Uterus (tissue), 4 donors: ENCODE measurements around the gene CXXC5. TPM values are rescaled to one million over a fixed set of nuclear protein-coding genes. Genes with fewer than 3 reads are reported as not detected.

Source experiments
- DNase-seq, 2 donors: peaks; one replicate each; pipeline ENCODE4 v3.0.0-alpha.2; 2019 to 2020
- H3K27ac ChIP-seq, 2 donors: fragments of 200-600 bp; sonication (generic); 1 replicate in 1 of 2; 2 replicates in 1 of 2; pipeline ENCODE4 v1.5.1; 2016 to 2018
- H3K27me3 ChIP-seq, 2 donors: fragments of 200-600 bp; sonication (generic); one replicate each; pipeline ENCODE4 v1.5.1; 2018 to 2019; ENCODE audit warnings: control low read depth in 1 of 2
- H3K36me3 ChIP-seq, 2 donors: fragments of 200-600 bp; sonication (generic); one replicate each; pipeline ENCODE4 v1.5.1; 2019; ENCODE audit warnings: control low read depth in 1 of 2
- H3K4me1 ChIP-seq, 2 donors: fragments of 200-600 bp; sonication (generic); one replicate each; pipeline ENCODE4 v1.5.1; 2018 to 2019; ENCODE audit warnings: control low read depth in 1 of 2
- H3K4me3 ChIP-seq, 2 donors: fragments of 200-600 bp; sonication (generic); 1 replicate in 1 of 2; 2 replicates in 1 of 2; pipeline ENCODE4 v1.5.1; 2018 to 2019; ENCODE audit warnings: mild to moderate bottlenecking in 1 of 2
- H3K9me3 ChIP-seq, 2 donors: fragments of 200-600 bp; sonication (generic); one replicate each; pipeline ENCODE4 v1.5.1; 2019; ENCODE audit warnings: control low read depth in 1 of 2
- POLR2A ChIP-seq, 2 donors: fragments of 450-650 bp; IDR thresholded peaks; one replicate each; pipeline ENCODE4 v1.6.1; 2016; ENCODE audit warnings: antibody characterized with exemption in 2 of 2, mild to moderate bottlenecking in 1 of 2, moderate library complexity in 1 of 2
- intact Hi-C: fragments of 100-400 bp; cut with DNase I; formaldehyde crosslinking; loops from one replicate; pipeline ENCODE4 v1.15.1; 2023; ENCODE audit warnings: low total_unique reads
- total RNA-seq, 4 donors: library from RNA; depleted of rRNA in 3 of 4; stranded (reverse); fragments of >200 nt in 3 of 4; gene quantifications; one replicate each; pipeline versions ENCODE4 v1.1.0 to v1.2.4, GENCODE V29; 2014 to 2023
- TF ChIP-seq, protein P1 (sequence below), 4 experiments: fragments of 200-600 bp in 2 of 4; fragments of 450-650 bp in 2 of 4; sonication (generic) in 2 of 4; IDR thresholded peaks; one replicate each; pipeline ENCODE4 v1.5.1; 2016 to 2019; ENCODE audit warnings: antibody characterized with exemption in 4 of 4, mild to moderate bottlenecking in 2 of 4, moderate library complexity in 1 of 4
- donor health status: DM: yes; HTN: yes; CAD: no.

CXXC5 gene
- total RNA-seq, 4 donors from 2014 or later, result 3.3 to 51.3 (median 35.0) TPM

DNA sequence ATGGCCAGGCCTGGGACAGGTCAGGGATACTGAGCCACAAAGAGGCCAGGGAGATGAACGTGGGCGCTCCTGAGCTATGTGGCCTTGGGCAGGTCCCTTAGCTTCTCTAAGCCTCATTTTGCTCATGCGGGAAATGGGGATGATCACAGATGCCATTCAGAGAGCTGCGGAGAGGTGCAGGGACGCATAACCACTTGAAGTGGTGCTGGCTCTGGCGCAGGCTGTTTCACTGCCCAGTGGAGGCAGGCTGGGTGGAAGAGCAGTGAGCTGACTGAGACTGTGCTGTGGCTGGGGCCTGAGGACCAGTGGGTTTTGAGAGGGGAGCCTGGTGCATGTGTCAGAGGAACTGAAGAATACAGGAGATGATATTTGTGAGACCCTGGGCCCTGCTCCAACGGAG, 18.4 kb downstream of the CXXC5 start:
- Histone ChIP-seq H3K27ac (peak overlapping the region in 1 of 2 donors; percentile 11), H3K4me3 (no peak overlapping the region), H3K27me3 (no peaks in the 10 kb centered on the region), H3K9me3 (no peaks in the 10 kb centered on the region), H3K36me3 (no peaks in the 10 kb centered on the region), H3K4me1 (peaks cover 0 to 39% of the 10 kb centered on the region in 2 donors)
- TF ChIP-seq, protein P1, sequence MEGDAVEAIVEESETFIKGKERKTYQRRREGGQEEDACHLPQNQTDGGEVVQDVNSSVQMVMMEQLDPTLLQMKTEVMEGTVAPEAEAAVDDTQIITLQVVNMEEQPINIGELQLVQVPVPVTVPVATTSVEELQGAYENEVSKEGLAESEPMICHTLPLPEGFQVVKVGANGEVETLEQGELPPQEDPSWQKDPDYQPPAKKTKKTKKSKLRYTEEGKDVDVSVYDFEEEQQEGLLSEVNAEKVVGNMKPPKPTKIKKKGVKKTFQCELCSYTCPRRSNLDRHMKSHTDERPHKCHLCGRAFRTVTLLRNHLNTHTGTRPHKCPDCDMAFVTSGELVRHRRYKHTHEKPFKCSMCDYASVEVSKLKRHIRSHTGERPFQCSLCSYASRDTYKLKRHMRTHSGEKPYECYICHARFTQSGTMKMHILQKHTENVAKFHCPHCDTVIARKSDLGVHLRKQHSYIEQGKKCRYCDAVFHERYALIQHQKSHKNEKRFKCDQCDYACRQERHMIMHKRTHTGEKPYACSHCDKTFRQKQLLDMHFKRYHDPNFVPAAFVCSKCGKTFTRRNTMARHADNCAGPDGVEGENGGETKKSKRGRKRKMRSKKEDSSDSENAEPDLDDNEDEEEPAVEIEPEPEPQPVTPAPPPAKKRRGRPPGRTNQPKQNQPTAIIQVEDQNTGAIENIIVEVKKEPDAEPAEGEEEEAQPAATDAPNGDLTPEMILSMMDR (IDR thresholded peaks at IDR 0.05), result no peak
- no peak for TF ChIP-seq POLR2A (IDR thresholded peaks at IDR 0.05)
- no peak for DNase-seq
- intact Hi-C loops, result no loop called here

GRCh38 chr5:139667001-139667729, 19.0 kb downstream of the CXXC5 start:
- Histone ChIP-seq H3K27me3 (no peaks in the 10 kb centered on the region), H3K27ac (peak overlapping the region; percentile 89 to 96), H3K36me3 (no peaks in the 10 kb centered on the region), H3K4me3 (no peak overlapping the region), H3K9me3 (no peaks in the 10 kb centered on the region), H3K4me1 (peaks cover 0 to 40% of the 10 kb centered on the region in 2 donors)
- TF ChIP-seq, protein P1 (IDR thresholded peaks at IDR 0.05), result no peak
- no peak for TF ChIP-seq POLR2A (IDR thresholded peaks at IDR 0.05)
- no peak for DNase-seq
- intact Hi-C loops, result no loop called here

GRCh38 chr5:139667730-139668063, 19.5 kb downstream of the CXXC5 start:
- intact Hi-C loops, result no loop called here
- Histone ChIP-seq H3K9me3 (no peaks in the 10 kb centered on the region), H3K4me1 (peaks cover 0 to 40% of the 10 kb centered on the region in 2 donors), H3K4me3 (peak overlapping the region; percentile 29 to 45), H3K36me3 (no peaks in the 10 kb centered on the region), H3K27me3 (no peaks in the 10 kb centered on the region), H3K27ac (peak overlapping the region; percentile 89 to 96)
- DNase-seq, result no peak
- no peak for TF ChIP-seq POLR2A (IDR thresholded peaks at IDR 0.05)
- TF ChIP-seq, protein P1 (IDR thresholded peaks at IDR 0.05), result no peak

DNA sequence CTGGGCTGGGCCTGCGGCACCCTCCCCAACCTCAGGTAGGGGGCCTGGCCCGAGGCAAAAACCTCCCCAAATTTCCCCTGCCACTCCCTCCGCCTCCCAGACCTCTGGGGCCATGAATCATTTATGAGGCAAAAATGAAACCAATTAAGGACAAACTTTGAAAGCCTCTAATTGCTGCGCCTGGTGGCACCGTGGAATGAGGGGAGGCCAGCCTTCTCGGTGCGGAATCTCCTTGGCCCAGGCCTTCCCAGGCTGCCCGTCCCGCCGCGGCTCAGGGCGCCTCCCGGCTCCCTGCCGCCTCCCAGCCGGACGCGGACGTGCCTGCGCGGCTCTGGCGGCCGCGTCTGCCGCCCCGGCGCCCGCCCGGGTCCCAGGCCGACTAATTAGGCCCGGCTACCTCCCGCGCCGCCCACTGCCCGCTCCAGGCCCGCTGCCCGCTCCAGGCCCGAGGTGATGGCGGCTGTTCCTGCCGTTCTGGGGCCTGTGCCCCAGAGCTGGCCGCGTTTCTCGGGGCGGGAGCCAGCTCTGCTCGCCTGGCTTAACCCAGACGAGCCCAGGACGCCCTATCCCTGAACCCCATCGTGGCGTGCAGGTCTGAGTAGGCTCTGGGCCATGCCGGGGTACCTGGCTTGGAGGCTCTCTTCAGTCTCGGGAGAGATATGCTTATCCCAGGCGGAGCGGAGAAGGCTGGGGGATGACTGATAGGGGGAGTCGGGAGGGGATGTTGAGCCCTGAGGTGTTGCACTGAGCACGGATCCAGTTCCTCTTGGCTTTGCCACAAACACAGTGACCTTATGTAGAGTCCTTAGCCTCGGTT, 20.1 kb downstream of the CXXC5 start:
- Histone ChIP-seq H3K27ac (peak overlapping the region; percentile 89 to 96), H3K9me3 (no peaks in the 10 kb centered on the region), H3K4me1 (peaks cover 0 to 40% of the 10 kb centered on the region in 2 donors), H3K27me3 (no peaks in the 10 kb centered on the region), H3K36me3 (no peaks in the 10 kb centered on the region), H3K4me3 (peak overlapping the region; percentile 29 to 45)
- peak in 1 of 2 donors; percentile 41 for DNase-seq
- peak in 1 of 2 donors; percentile 39 for TF ChIP-seq POLR2A (IDR thresholded peaks at IDR 0.05)
- TF ChIP-seq, protein P1 (IDR thresholded peaks at IDR 0.05), result no peak
- intact Hi-C loops, result no loop called here
